NCI-H1048 (cell line): ENCODE measurements around the gene XRN1.
"Not testable (repeated sequence)": the region's sequence is repeated elsewhere in the genome, so short reads cannot be mapped to it uniquely, and the experiment has no call there.

Source experiments
- DNase-seq: peaks from one replicate; lab custom pipeline; 2025; lab: John Stamatoyannopoulos, UW

Gene XRN1

GRCh38 chr3:142324275-142324953 lies 123.4 kb downstream of the XRN1 start:
- not testable (repeated sequence) for DNase-seq

GRCh38 chr3:142319912-142320311 lies 127.9 kb downstream of the XRN1 start:
- no peak for DNase-seq

- DNase-seq: no peak
Measured at GRCh38 chr3:142319094-142319493, 128.7 kb downstream of the XRN1 start.

- DNase-seq: no peak
Measured at GRCh38 chr3:142318331-142318730, 129.5 kb downstream of the XRN1 start.

GRCh38 chr3:142315978-142316388 lies 131.9 kb downstream of the XRN1 start:
- not testable (repeated sequence) for DNase-seq

GRCh38 chr3:142315083-142315482 lies 132.8 kb downstream of the XRN1 start:
- DNase-seq: no peak

- no peak for DNase-seq
Measured at GRCh38 chr3:142310439-142310838, 137.4 kb downstream of the XRN1 start.

- DNase-seq: not testable (repeated sequence)
Measured at GRCh38 chr3:142302847-142303246, 145.0 kb downstream of the XRN1 start.

- DNase-seq: no peak
Measured at GRCh38 chr3:142298626-142299025, 149.2 kb downstream of the XRN1 start.

- DNase-seq: no peak
Measured at GRCh38 chr3:142296507-142296906, 151.3 kb downstream of the XRN1 start.

- no peak for DNase-seq
Measured at GRCh38 chr3:142287866-142288638, 159.8 kb downstream of the XRN1 start.

- no peak for DNase-seq
Measured at GRCh38 chr3:142285083-142285517, 162.7 kb downstream of the XRN1 start.

- no peak for DNase-seq
Measured at GRCh38 chr3:142282503-142282902, 165.3 kb downstream of the XRN1 start.

GRCh38 chr3:142281474-142281873 lies 166.4 kb downstream of the XRN1 start:
- DNase-seq: no peak

GRCh38 chr3:142279965-142280590 lies 167.8 kb downstream of the XRN1 start:
- peak; percentile 53 for DNase-seq

GRCh38 chr3:142278451-142278850 lies 169.4 kb downstream of the XRN1 start:
- no peak for DNase-seq

GRCh38 chr3:142276781-142277180 lies 171.1 kb downstream of the XRN1 start:
- DNase-seq: no peak

- no peak for DNase-seq
Measured at GRCh38 chr3:142275856-142276255, 172.0 kb downstream of the XRN1 start.

- DNase-seq: no peak
Measured at GRCh38 chr3:142274908-142275307, 172.9 kb downstream of the XRN1 start.

- DNase-seq: no peak
Measured at GRCh38 chr3:142273501-142273900, 174.3 kb downstream of the XRN1 start.

- no peak for DNase-seq
Measured at GRCh38 chr3:142272200-142272891, 175.5 kb downstream of the XRN1 start.

GRCh38 chr3:142270407-142270806 lies 177.4 kb downstream of the XRN1 start:
- no peak for DNase-seq
